Cardiac muscle cell (in vitro differentiated cells and primary cell): ENCODE results near the gene OR7D4. TPM values are rescaled to one million over a fixed set of nuclear protein-coding genes. Genes with fewer than 3 reads are reported as not detected.

Source experiments
- DNase-seq, 2 donors: peaks; one replicate each; pipeline versions ENCODE4 v3.0.0 to v3.0.0-alpha.2; 2010 to 2017; ENCODE audit warnings: low read depth in 1 of 2, low spot score in 1 of 2
- H3K27ac ChIP-seq: fragments of 200-600 bp; sonication (generic); 2 replicates; pipeline ENCODE4 v1.5.1; 2016
- H3K27me3 ChIP-seq: fragments of 200-600 bp; sonication (generic); 2 replicates; pipeline ENCODE4 v1.6.0; 2016; ENCODE audit warnings: control low read depth
- H3K36me3 ChIP-seq: fragments of 200-600 bp; sonication (generic); 2 replicates; pipeline ENCODE4 v1.5.1; 2016; ENCODE audit warnings: control low read depth
- H3K4me1 ChIP-seq: fragments of 200-600 bp; sonication (generic); 2 replicates; pipeline ENCODE4 v1.8.1; 2017; ENCODE audit warnings: low read depth, mild to moderate bottlenecking, mixed run types
- H3K4me3 ChIP-seq: fragments of 200-600 bp; sonication (generic); 2 replicates; pipeline ENCODE4 v1.5.1; 2016; ENCODE audit warnings: mild to moderate bottlenecking
- H3K9me3 ChIP-seq: fragments of 200-600 bp; sonication (generic); 2 replicates; pipeline ENCODE4 v1.5.1; 2017; ENCODE audit warnings: low read depth, mild to moderate bottlenecking, control low read depth
- polyA plus RNA-seq: library from polyadenylated mRNA; unstranded; fragments of >200 nt; fragmentation: Nextera tagmentation; extraction: Ambion mirVana; gene quantifications from 2 replicates; pipeline ENCODE4 v1.2.1, GENCODE V29; 2016
- total RNA-seq: library from RNA; depleted of rRNA; stranded (reverse); fragments of >200 nt; gene quantifications from 2 replicates; pipeline ENCODE4 v1.2.3, GENCODE V29; 2016
- TF ChIP-seq, protein P1 (sequence below): IDR thresholded peaks from 2 replicates; pipeline ENCODE4 v1.5.1; 2012; ENCODE audit warnings: low read depth, mild to moderate bottlenecking, low read length

Gene OR7D4
- total and polyA plus RNA-seq, 2 experiments from 2014 or later, result not detected

DNA sequence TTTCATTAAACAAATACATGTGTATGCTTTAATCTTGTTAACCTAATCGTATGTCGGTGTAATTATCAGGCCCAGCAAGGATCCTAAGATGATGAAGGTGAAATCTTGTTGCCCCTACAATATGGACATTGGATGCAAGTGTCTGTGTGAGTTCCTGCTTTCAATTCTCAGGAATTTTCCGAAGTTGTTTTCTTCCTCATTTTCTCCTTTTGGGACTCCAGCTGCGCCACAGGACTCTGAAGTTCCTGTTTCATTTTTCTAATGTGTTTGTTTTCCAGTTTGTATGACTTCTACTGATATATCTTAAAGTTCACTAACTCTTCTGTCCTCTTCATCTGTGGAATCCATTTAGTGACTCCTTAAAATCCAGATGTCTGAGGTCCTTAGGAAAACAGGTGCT is 52.5 kb downstream of the OR7D4 start:
- Histone ChIP-seq H3K36me3 (peaks cover 14% of the 10 kb centered on the region), H3K4me1 (no peaks in the 10 kb centered on the region), H3K27ac (no peak overlapping the region), H3K9me3 (no peaks in the 10 kb centered on the region), H3K4me3 (no peak overlapping the region), H3K27me3 (no peaks in the 10 kb centered on the region)
- TF ChIP-seq, protein P1, sequence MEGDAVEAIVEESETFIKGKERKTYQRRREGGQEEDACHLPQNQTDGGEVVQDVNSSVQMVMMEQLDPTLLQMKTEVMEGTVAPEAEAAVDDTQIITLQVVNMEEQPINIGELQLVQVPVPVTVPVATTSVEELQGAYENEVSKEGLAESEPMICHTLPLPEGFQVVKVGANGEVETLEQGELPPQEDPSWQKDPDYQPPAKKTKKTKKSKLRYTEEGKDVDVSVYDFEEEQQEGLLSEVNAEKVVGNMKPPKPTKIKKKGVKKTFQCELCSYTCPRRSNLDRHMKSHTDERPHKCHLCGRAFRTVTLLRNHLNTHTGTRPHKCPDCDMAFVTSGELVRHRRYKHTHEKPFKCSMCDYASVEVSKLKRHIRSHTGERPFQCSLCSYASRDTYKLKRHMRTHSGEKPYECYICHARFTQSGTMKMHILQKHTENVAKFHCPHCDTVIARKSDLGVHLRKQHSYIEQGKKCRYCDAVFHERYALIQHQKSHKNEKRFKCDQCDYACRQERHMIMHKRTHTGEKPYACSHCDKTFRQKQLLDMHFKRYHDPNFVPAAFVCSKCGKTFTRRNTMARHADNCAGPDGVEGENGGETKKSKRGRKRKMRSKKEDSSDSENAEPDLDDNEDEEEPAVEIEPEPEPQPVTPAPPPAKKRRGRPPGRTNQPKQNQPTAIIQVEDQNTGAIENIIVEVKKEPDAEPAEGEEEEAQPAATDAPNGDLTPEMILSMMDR, result no peak
- DNase-seq, result no peak

DNA sequence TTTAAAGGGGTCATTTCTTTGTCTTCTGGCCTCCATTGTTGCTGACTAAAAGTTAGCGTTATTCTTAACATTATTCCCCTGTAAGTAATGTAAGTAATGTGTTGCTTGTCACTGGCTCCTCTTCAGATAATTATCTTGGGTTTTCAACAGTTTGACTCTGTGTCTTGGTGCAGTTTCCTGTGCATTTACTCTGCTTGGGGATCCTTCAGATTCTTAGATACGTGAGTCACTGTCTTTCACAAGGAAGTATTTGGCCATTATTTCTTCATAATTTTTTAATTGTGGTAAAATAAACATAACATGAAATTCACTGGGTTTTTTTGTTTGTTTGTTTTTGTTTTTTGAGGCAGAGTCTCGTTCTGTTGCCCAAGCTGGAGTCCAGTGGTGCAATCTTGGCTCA is 54.1 kb downstream of the OR7D4 start:
- Histone ChIP-seq H3K36me3 (peaks cover 29% of the 10 kb centered on the region), H3K4me1 (no peaks in the 10 kb centered on the region), H3K9me3 (no peaks in the 10 kb centered on the region), H3K27ac (no peak overlapping the region), H3K4me3 (no peak overlapping the region), H3K27me3 (no peaks in the 10 kb centered on the region)
- DNase-seq, result peak in 1 of 2 donors; percentile 9
- TF ChIP-seq, protein P1, result no peak

DNA sequence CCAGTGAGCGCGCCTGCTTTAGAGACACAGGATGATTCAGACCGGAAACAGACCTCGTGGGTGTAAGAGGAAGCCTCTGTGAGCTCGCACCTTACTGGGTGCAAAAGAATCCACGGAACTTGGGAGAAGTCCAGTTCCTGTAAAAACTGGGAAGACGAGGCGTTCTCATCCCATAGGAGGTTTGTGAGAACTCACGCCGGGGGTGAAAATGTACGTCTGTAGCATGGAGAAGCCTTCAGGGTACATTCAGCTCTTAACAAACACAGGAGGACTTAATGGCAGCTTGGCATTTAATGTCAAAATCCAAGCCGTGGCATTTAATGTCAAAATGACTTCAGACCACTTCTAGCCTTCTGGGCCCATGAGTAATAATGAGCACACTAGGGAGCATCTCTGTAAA is 58.0 kb downstream of the OR7D4 start:
- TF ChIP-seq, protein P1, result no peak
- Histone ChIP-seq H3K4me3 (no peak overlapping the region), H3K9me3 (peaks cover 4% of the 10 kb centered on the region), H3K27me3 (no peaks in the 10 kb centered on the region), H3K27ac (no peak overlapping the region), H3K4me1 (no peaks in the 10 kb centered on the region), H3K36me3 (peaks cover 58% of the 10 kb centered on the region)
- DNase-seq, result no peak

Other genes with a start within 250 kb of the OR7D4 start
- not detected in 2 replicates for gene MUC16, start 209.2 kb downstream of the OR7D4 start, total RNA-seq
- gene MUC16, start 209.2 kb downstream of the OR7D4 start, polyA plus RNA-seq, result not detected in 2 replicates
- gene OR1M1, start 132.5 kb downstream of the OR7D4 start, total RNA-seq, result not detected in 2 replicates
- not detected in 2 replicates for gene OR1M1, start 132.5 kb downstream of the OR7D4 start, polyA plus RNA-seq
- not detected in 2 replicates for gene OR7G2, start 112.1 kb downstream of the OR7D4 start, total RNA-seq
- not detected in 2 replicates for gene OR7G2, start 112.1 kb downstream of the OR7D4 start, polyA plus RNA-seq
- not detected in 2 replicates for gene OR7G1, start 103.8 kb downstream of the OR7D4 start, total RNA-seq
- not detected in 2 replicates for gene OR7G1, start 103.8 kb downstream of the OR7D4 start, polyA plus RNA-seq
- not detected in 2 replicates for gene OR7G3, start 92.6 kb downstream of the OR7D4 start, total RNA-seq
- not detected in 2 replicates for gene OR7G3, start 92.6 kb downstream of the OR7D4 start, polyA plus RNA-seq
- gene ZNF317, start 79.2 kb downstream of the OR7D4 start, total RNA-seq, result 15.0 and 23.3 TPM in 2 replicates
- gene ZNF317, start 79.2 kb downstream of the OR7D4 start, polyA plus RNA-seq, result 14.1 and 20.7 TPM in 2 replicates
- gene OR7D2, start 40.6 kb downstream of the OR7D4 start, total RNA-seq, result 0.04 and 0.15 TPM in 2 replicates
- gene OR7D2, start 40.6 kb downstream of the OR7D4 start, polyA plus RNA-seq, result 1.6 TPM in 1 of 2 replicates, not detected in the other
- not detected in 2 replicates for gene OR7E24, start 31.3 kb upstream of the OR7D4 start, total RNA-seq
- not detected in 2 replicates for gene OR7E24, start 31.3 kb upstream of the OR7D4 start, polyA plus RNA-seq
- 17.1 and 20.9 TPM in 2 replicates for gene ZNF699, start 90.2 kb upstream of the OR7D4 start, total RNA-seq
- gene ZNF699, start 90.2 kb upstream of the OR7D4 start, polyA plus RNA-seq, result 3.2 and 5.5 TPM in 2 replicates
- gene ZNF559, start 104.6 kb upstream of the OR7D4 start, total RNA-seq, result 3.1 and 3.4 TPM in 2 replicates
- gene ZNF559, start 104.6 kb upstream of the OR7D4 start, polyA plus RNA-seq, result 5.1 and 7.4 TPM in 2 replicates
- gene ZNF177, start 143.4 kb upstream of the OR7D4 start, total RNA-seq, result 2.9 and 3.9 TPM in 2 replicates
- gene ZNF177, start 143.4 kb upstream of the OR7D4 start, polyA plus RNA-seq, result 3.6 and 3.7 TPM in 2 replicates
- 13.0 and 19.2 TPM in 2 replicates for gene ZNF266, start 216.0 kb upstream of the OR7D4 start, total RNA-seq
- gene ZNF266, start 216.0 kb upstream of the OR7D4 start, polyA plus RNA-seq, result 18.4 and 23.1 TPM in 2 replicates